Measurements from ENCODE around the gene B3GLCT. TPM values are rescaled to one million over a fixed set of nuclear protein-coding genes. Genes with fewer than 3 reads are reported as not detected.

Gene B3GLCT
- total and polyA plus RNA-seq, 2 experiments from 2014 or later = 5.7 to 10.8 TPM

DNA sequence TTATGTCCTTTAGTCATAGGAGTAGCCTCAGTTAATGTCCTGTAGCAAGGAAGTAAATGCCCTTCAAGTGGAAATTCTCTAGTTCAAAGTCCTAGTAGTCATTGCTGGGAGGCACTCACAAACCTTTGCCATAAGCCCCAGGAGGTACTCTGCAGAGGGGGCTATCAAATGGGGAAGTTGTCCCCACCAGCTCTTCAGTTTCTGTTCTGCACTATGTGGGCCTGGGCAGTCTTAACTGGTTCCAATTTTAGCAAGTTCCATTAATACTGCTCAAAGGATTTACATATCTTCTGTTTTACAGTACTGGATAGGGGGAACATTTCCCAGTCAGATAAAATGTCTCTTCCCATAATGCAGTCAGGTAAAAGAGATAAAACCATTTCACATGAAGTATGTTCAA is 101.3 kb downstream of the B3GLCT start:
- Histone ChIP-seq H3K9me3 (ENCODE audit: low read depth) (no peaks in the 10 kb centered on the region), H2AFZ (no peak overlapping the region), H3K4me1 (ENCODE audit: insufficient read depth) (no peaks in the 10 kb centered on the region), H3K27me3 (no peaks in the 10 kb centered on the region), H3K27ac (no peak overlapping the region), H4K20me1 (ENCODE audit: insufficient read depth, poor library complexity, severe bottlenecking) (no peaks in the 10 kb centered on the region), H3K4me2 (no peak overlapping the region), H3K9me2 (replicated peaks; ENCODE audit: insufficient read depth) (no peaks in the 10 kb centered on the region), H3K4me3 (no peak overlapping the region), H3K79me2 (no peaks in the 10 kb centered on the region), H3K36me3 (replicated peaks; ENCODE audit: insufficient read depth, low read depth) (no peaks in the 10 kb centered on the region)
- no peak for TF ChIP-seq EZH2phosphoT487 (IDR thresholded peaks at IDR 0.05; ENCODE audit: low read depth, severe bottlenecking, unreplicated experiment)
- TF ChIP-seq, protein P1, sequence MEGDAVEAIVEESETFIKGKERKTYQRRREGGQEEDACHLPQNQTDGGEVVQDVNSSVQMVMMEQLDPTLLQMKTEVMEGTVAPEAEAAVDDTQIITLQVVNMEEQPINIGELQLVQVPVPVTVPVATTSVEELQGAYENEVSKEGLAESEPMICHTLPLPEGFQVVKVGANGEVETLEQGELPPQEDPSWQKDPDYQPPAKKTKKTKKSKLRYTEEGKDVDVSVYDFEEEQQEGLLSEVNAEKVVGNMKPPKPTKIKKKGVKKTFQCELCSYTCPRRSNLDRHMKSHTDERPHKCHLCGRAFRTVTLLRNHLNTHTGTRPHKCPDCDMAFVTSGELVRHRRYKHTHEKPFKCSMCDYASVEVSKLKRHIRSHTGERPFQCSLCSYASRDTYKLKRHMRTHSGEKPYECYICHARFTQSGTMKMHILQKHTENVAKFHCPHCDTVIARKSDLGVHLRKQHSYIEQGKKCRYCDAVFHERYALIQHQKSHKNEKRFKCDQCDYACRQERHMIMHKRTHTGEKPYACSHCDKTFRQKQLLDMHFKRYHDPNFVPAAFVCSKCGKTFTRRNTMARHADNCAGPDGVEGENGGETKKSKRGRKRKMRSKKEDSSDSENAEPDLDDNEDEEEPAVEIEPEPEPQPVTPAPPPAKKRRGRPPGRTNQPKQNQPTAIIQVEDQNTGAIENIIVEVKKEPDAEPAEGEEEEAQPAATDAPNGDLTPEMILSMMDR (IDR thresholded peaks at IDR 0.05; ENCODE audit: poor library complexity) = no peak
- no peak for TF ChIP-seq EZH2 (IDR thresholded peaks at IDR 0.05; ENCODE audit: borderline replicate concordance)
- DNase-seq (ENCODE audit: low spot score) = no peak

DNA sequence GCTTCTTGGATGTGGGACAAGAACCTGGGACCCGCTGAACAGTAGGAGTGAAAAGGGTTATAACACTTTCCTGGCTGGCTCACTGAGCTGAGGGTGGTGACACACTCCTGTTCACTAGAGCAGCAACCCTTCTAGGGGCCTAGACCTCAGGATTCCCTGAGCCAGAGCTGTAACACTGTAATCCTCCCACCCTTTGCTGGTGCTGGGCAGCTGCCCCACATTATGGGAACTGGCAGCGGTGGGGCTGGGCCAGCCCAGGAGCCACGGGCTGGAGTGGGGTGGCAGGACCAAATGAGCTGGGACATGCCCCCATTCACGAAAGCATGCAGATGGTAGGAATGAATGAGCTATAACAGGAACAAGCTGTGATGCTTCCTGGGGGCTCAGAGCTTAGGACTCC is 110.6 kb downstream of the B3GLCT start:
- Histone ChIP-seq H3K9me2 (replicated peaks; ENCODE audit: insufficient read depth) (no peaks in the 10 kb centered on the region), H4K20me1 (ENCODE audit: insufficient read depth, poor library complexity, severe bottlenecking) (no peaks in the 10 kb centered on the region), H3K9me3 (ENCODE audit: low read depth) (no peaks in the 10 kb centered on the region), H3K79me2 (no peaks in the 10 kb centered on the region), H3K36me3 (replicated peaks; ENCODE audit: insufficient read depth, low read depth) (no peaks in the 10 kb centered on the region), H3K27ac (no peak overlapping the region), H3K27me3 (no peaks in the 10 kb centered on the region), H3K4me1 (ENCODE audit: insufficient read depth) (no peaks in the 10 kb centered on the region), H3K4me2 (no peak overlapping the region), H2AFZ (no peak overlapping the region), H3K4me3 (no peak overlapping the region)
- TF ChIP-seq, protein P1 (IDR thresholded peaks at IDR 0.05; ENCODE audit: poor library complexity) = no peak
- TF ChIP-seq EZH2 (IDR thresholded peaks at IDR 0.05; ENCODE audit: borderline replicate concordance) (no peak), EZH2phosphoT487 (IDR thresholded peaks at IDR 0.05; ENCODE audit: low read depth, severe bottlenecking, unreplicated experiment) (no peak)
- WGBS (ENCODE audit: low lambda C conversion rate, missing lambda C conversion rate) = 95% methylated on average over 4 of the region's 4 CpGs
- no peak for DNase-seq (ENCODE audit: low spot score)

- no peaks in the 10 kb centered on the region for H3K27me3 ChIP-seq
- H3K36me3 ChIP-seq (replicated peaks; ENCODE audit: insufficient read depth, low read depth) = no peaks in the 10 kb centered on the region
- H3K79me2 ChIP-seq = no peaks in the 10 kb centered on the region
- no peaks in the 10 kb centered on the region for H3K4me1 ChIP-seq (ENCODE audit: insufficient read depth)
- WGBS (ENCODE audit: low lambda C conversion rate, missing lambda C conversion rate) = 48% methylated on average over 3 of the region's 3 CpGs
- no peak overlapping the region for H3K4me3 ChIP-seq
- no peak overlapping the region for H3K27ac ChIP-seq
- H3K9me3 ChIP-seq (ENCODE audit: low read depth) = no peaks in the 10 kb centered on the region
- TF ChIP-seq, protein P1 (IDR thresholded peaks at IDR 0.05; ENCODE audit: poor library complexity) = no peak
- TF ChIP-seq EZH2phosphoT487 (IDR thresholded peaks at IDR 0.05; ENCODE audit: low read depth, severe bottlenecking, unreplicated experiment) (no peak), EZH2 (IDR thresholded peaks at IDR 0.05; ENCODE audit: borderline replicate concordance) (no peak)
- no peak for DNase-seq (ENCODE audit: low spot score)
- no peaks in the 10 kb centered on the region for H4K20me1 ChIP-seq (ENCODE audit: insufficient read depth, poor library complexity, severe bottlenecking)
- H3K4me2 ChIP-seq = no peak overlapping the region
- no peaks in the 10 kb centered on the region for H3K9me2 ChIP-seq (replicated peaks; ENCODE audit: insufficient read depth)
- no peak overlapping the region for H2AFZ ChIP-seq
These were observed 111.0 kb downstream of the B3GLCT start for GRCh38 chr13:31310786-31311185.

- no peaks in the 10 kb centered on the region for H3K9me2 ChIP-seq (replicated peaks; ENCODE audit: insufficient read depth)
- H3K9me3 ChIP-seq (ENCODE audit: low read depth) = no peaks in the 10 kb centered on the region
- no peak overlapping the region for H3K4me3 ChIP-seq
- 69% methylated on average over 2 of the region's 2 CpGs for WGBS (ENCODE audit: low lambda C conversion rate, missing lambda C conversion rate)
- H3K4me1 ChIP-seq (ENCODE audit: insufficient read depth) = no peaks in the 10 kb centered on the region
- H3K27me3 ChIP-seq = no peaks in the 10 kb centered on the region
- H2AFZ ChIP-seq = no peak overlapping the region
- H3K4me2 ChIP-seq = no peak overlapping the region
- no peaks in the 10 kb centered on the region for H4K20me1 ChIP-seq (ENCODE audit: insufficient read depth, poor library complexity, severe bottlenecking)
- no peaks in the 10 kb centered on the region for H3K36me3 ChIP-seq (replicated peaks; ENCODE audit: insufficient read depth, low read depth)
- DNase-seq (ENCODE audit: low spot score) = no peak
- H3K27ac ChIP-seq = no peak overlapping the region
- TF ChIP-seq EZH2 (IDR thresholded peaks at IDR 0.05; ENCODE audit: borderline replicate concordance) (no peak), EZH2phosphoT487 (IDR thresholded peaks at IDR 0.05; ENCODE audit: low read depth, severe bottlenecking, unreplicated experiment) (no peak)
- TF ChIP-seq, protein P1 (IDR thresholded peaks at IDR 0.05; ENCODE audit: poor library complexity) = no peak
- no peaks in the 10 kb centered on the region for H3K79me2 ChIP-seq
These were observed 112.1 kb downstream of the B3GLCT start for GRCh38 chr13:31311921-31312320.

All from hepatocyte (in vitro differentiated cells).